ENCODE data around the gene ACSF2. TPM values are rescaled to one million over a fixed set of nuclear protein-coding genes. Genes with fewer than 3 reads are reported as not detected.

ACSF2 gene
- total RNA-seq, 1 experiment from 2014 or later = 12.2 TPM

- no peak overlapping the region for H3K14ac ChIP-seq (ENCODE audit: insufficient read depth, low read length)
- H3K79me1 ChIP-seq (ENCODE audit: insufficient read depth, low read depth, low read length, poor library complexity, severe bottlenecking) = no peaks in the 10 kb centered on the region
- no peak overlapping the region for H3K27ac Mint-ChIP-seq
Observed at GRCh38 chr17:50430821-50431618, 5.0 kb downstream of the ACSF2 start.

More at GRCh38 chr17:50430821-50431618, 5.0 kb downstream of the ACSF2 start:
- Mint-ChIP-seq H3K9me3 (no peaks in the 10 kb centered on the region; a peak in 1 of 5 replicates), H3K27me3 (ENCODE audit: low read depth) (no peaks in the 10 kb centered on the region), H3K4me1 (peaks cover 13 to 20% of the 10 kb centered on the region in 2 experiments), H3K4me3 (no peak overlapping the region), H3K36me3 (ENCODE audit: insufficient read depth in 1 of 3, low read depth in 3 of 3) (no peaks in the 10 kb centered on the region)
- no peak overlapping the region for H4K5ac ChIP-seq (ENCODE audit: insufficient read length, low read depth, low read length)
- no peak overlapping the region for H3K18ac ChIP-seq (ENCODE audit: insufficient read length, low read depth, low read length)
- H2BK5ac ChIP-seq (ENCODE audit: insufficient read length, low read length) = no peak overlapping the region
- H3K4ac ChIP-seq (ENCODE audit: low read depth, low read length) = no peak overlapping the region
- H3K23ac ChIP-seq (ENCODE audit: insufficient read length, low read depth, low read length) = no peak overlapping the region
- no peaks in the 10 kb centered on the region for H3K9me3 ChIP-seq (ENCODE audit: control insufficient read depth, low read depth, low read length)
- no peak for DNase-seq
- no peak overlapping the region for H2BK15ac ChIP-seq (ENCODE audit: low read depth, low read length)
- TF ChIP-seq, protein P1, sequence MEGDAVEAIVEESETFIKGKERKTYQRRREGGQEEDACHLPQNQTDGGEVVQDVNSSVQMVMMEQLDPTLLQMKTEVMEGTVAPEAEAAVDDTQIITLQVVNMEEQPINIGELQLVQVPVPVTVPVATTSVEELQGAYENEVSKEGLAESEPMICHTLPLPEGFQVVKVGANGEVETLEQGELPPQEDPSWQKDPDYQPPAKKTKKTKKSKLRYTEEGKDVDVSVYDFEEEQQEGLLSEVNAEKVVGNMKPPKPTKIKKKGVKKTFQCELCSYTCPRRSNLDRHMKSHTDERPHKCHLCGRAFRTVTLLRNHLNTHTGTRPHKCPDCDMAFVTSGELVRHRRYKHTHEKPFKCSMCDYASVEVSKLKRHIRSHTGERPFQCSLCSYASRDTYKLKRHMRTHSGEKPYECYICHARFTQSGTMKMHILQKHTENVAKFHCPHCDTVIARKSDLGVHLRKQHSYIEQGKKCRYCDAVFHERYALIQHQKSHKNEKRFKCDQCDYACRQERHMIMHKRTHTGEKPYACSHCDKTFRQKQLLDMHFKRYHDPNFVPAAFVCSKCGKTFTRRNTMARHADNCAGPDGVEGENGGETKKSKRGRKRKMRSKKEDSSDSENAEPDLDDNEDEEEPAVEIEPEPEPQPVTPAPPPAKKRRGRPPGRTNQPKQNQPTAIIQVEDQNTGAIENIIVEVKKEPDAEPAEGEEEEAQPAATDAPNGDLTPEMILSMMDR (conservative IDR thresholded peaks at IDR 0.05) = no peak
- H3K4me2 ChIP-seq (ENCODE audit: insufficient read depth, insufficient read length, low read length) = no peak overlapping the region
- H3K27me3 ChIP-seq (ENCODE audit: insufficient read depth, low read length) = no peaks in the 10 kb centered on the region
- H2BK120ac ChIP-seq (ENCODE audit: low read depth, low read length, poor library complexity, severe bottlenecking) = no peak overlapping the region
- no peak overlapping the region for H3K9ac ChIP-seq (ENCODE audit: extremely low read depth, insufficient read length, low read length)
- H3K27ac ChIP-seq (ENCODE audit: insufficient read length, low read depth, low read length) = no peak overlapping the region
- H2BK12ac ChIP-seq (ENCODE audit: insufficient read length, low read depth, low read length) = no peak overlapping the region
- no peak overlapping the region for H2AFZ ChIP-seq (ENCODE audit: low read length)
- H4K91ac ChIP-seq (ENCODE audit: insufficient read length, low read depth, low read length) = no peak overlapping the region
- H3T11ph ChIP-seq (ENCODE audit: low read length) = no peak overlapping the region
- H4K8ac ChIP-seq (replicated peaks; ENCODE audit: insufficient read length, low read depth, low read length) = no peak overlapping the region
- no peak overlapping the region for H2AK5ac ChIP-seq (ENCODE audit: insufficient read length, low read length)
- H3K79me2 ChIP-seq (ENCODE audit: insufficient read depth, low read length) = no peaks in the 10 kb centered on the region
- no peaks in the 10 kb centered on the region for H4K20me1 ChIP-seq (ENCODE audit: control insufficient read depth, insufficient read depth, insufficient read length)
- H2BK20ac ChIP-seq (ENCODE audit: low read depth, low read length, poor library complexity, severe bottlenecking) = no peak overlapping the region
- H3K23me2 ChIP-seq (ENCODE audit: insufficient read length, low read depth, low read length, poor library complexity, severe bottlenecking) = peaks cover 6% of the 10 kb centered on the region
- no peaks in the 10 kb centered on the region; the same call in 1 of the 2 replicates for H3K4me1 ChIP-seq (ENCODE audit: insufficient read depth, low read length)
- WGBS (ENCODE audit: extremely low coverage, insufficient read length, low lambda C conversion rate) = no CpG with 5 or more reads among the region's 4 CpGs
- no peak overlapping the region for H3K56ac ChIP-seq (ENCODE audit: insufficient read length, low read depth, low read length)
